SKM-1 (cell line): ENCODE results near the gene OR10C1.

Experiments
- DNase-seq: peaks from one replicate; lab custom pipeline; 2025; ENCODE audit not compliant: unreplicated experiment; lab: John Stamatoyannopoulos, UW

Gene OR10C1

DNA sequence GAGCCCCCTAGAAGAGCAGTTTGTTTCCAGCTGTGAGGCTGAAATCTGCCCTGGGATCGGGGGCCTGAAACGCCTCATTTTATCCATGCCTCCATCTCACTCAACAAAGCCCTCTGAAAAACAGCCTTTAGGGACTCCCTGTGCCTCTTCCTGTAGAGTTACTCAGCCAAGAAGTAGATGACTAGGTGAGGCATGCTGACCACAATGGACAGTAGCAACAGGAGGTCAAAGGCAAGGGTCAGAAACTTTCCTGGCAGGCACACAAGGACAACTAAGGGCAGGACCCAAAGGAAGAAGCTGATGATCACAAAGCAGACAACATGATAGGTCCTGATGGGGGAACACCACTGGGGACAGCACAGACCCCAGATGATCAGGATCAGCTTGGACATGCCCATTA lies 35.9 kb downstream of the OR10C1 start:
- DNase-seq, result no peak

GRCh38 chr6:29477923-29478450 lies 38.9 kb downstream of the OR10C1 start:
- DNase-seq, result no peak

DNA sequence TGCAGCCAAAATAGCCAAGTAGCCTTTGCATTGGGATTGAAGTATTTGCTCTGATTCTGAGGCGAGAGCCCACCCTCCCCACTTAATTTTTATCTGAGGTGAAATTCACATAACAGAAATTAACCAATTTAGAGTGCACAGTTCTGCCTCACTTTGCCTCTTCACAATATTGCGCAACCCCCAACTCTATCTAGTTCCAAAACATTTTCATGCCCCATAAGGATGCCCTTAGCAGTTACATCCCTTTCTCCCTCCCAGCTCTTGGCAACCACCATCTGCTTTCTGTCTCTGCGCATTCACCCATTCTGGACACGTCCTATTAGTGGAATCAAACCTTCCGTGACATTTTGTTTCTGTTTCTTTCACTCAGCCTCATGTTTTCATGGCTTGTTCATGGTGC lies 39.6 kb downstream of the OR10C1 start:
- no peak for DNase-seq

GRCh38 chr6:29479560-29479959 lies 40.5 kb downstream of the OR10C1 start:
- no peak for DNase-seq

DNA sequence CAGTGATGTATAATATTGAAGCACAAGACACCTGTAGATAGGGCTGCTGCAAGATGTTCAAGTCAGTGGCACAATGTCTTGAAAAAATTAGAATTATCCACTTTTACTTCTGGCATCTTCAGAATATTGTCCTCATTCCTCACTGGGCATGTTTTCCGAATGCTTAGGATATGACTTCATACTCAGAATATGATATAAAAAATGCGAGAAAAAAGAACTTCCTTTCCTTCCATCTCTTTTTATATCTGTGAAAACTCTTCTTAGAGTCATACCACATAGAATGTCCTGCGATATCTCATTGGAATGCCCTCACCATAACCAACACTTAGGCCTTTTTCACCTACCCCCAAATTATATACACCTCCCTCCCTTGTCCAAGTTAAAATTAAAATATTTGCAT lies 44.1 kb downstream of the OR10C1 start:
- no peak for DNase-seq

DNA sequence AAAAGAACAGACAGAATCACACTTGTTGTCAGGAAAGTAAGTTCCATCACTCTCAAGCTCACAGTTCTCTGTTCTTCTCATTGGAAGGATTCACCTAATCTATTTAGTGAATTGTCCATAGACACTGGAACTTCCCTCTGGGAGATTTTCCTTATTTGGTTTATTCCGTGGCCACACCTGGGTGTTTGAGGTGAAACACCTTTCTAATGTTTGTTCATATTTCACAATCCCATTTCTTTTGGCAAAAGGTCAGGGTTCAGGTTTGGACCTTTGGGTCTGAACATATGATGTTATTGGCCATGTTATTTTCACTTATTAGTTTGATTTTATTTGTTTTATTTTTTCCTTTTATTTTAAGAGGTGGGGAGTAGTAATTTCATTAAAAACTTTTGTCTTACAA lies 44.6 kb downstream of the OR10C1 start:
- no peak for DNase-seq

- no peak for DNase-seq
Observed at GRCh38 chr6:29486577-29486976, 47.5 kb downstream of the OR10C1 start.

DNA sequence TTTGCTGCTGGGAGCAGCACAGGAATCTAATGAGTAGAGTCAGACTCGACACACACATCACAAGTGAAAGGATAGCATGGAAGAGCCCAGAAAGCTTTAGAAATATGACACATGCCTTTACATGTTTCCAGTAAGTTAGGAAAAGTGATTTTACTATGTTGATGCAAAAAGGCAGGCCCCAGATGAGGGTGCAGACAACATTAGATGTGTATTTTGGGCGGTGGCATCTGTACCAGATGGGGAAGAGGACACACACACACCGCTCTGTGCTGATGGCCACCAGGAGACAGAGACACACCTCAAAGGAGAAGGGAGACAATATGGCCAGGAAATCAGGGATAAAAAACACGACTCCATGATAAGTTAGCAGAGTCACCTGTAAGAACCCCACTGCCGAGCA lies 48.0 kb downstream of the OR10C1 start:
- DNase-seq, result no peak

- DNase-seq, result no peak
Observed at GRCh38 chr6:29487660-29488059, 48.6 kb downstream of the OR10C1 start, which contains the start of gene MAS1L. TSS of gene MAS1L (minus strand) at chr6:29487956. CDS start at chr6:29487902, 54 bp downstream.

DNA sequence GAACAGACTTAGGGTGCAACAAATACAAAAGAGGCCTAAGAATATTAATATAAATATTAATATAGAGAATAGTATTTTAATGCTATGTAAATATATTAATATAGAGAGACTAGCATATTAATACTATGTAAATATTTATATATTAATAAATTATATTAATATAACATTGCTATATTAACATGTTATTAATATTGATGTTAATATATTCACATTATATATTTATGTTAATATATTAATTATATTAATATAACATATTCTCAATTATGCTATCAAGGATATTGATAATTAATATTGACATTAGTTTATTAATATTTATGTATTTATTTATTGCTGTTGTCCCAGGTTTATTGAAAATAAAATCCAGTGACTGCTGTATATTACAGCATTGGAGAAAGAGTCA lies 49.8 kb downstream of the OR10C1 start:
- no peak for DNase-seq

DNA sequence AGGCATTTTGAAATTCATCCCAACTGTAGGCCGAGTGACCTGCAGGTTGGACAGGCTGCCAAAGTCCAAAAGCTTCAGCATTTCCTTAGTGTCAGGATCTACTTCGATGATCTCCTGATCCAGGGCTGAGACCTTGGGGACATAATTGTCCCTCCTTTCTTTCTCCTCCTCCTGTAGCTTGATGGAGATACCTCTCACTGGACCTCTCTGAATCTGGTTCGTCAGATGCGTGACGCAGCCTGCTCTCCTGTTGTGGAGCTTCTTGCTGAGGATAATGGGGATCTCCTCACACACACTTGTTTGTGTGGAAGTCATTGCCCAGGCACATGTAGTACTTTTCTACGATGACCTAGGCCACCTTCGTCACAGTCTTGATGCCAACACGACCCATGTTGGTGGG lies 50.2 kb downstream of the OR10C1 start:
- DNase-seq, result no peak

DNA sequence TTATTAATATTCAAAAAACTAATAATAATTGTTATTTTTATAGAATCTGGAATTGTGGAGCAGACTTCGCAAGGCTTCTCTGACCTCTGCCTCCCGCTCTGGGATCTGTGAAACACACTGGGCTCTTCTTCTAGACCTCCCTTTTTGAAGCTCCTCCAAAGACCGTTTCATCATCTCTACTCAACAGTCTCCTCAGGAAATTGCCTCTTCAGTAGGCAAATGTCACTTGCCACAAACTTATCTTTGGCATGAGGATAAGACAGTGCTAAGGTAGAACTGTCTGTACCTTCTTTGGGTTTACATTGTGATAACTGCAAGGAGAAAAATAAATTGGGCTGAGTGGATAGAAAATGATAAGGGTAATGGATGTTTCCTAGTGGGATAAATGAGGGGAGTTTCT lies 50.9 kb downstream of the OR10C1 start:
- no peak for DNase-seq

- DNase-seq, result no peak
Observed at GRCh38 chr6:29490552-29490951, 51.4 kb downstream of the OR10C1 start.
